Esophagus muscularis mucosa (tissue), 4 donors: ENCODE data around the gene FOXJ1. TPM values are rescaled to one million over a fixed set of nuclear protein-coding genes. Genes with fewer than 3 reads are reported as not detected.

Experiments
- DNase-seq: peaks from one replicate; pipeline ENCODE4 v3.0.0-alpha.2; 2017; ENCODE audit errors: extremely low spot score
- H3K27ac ChIP-seq, 4 donors: fragments of 200-600 bp; sonication (generic); replicated peaks in 1 of 4; 1 replicate in 3 of 4; 2 replicates in 1 of 4; pipeline ENCODE4 v1.5.1; 2016 to 2019; ENCODE audit warnings: mild to moderate bottlenecking in 1 of 4
- H3K27me3 ChIP-seq, 4 donors: fragments of 200-600 bp; sonication (generic); one replicate each; pipeline versions ENCODE4 v1.5.1 to v1.6.0; 2016 to 2019
- H3K36me3 ChIP-seq, 4 donors: fragments of 200-600 bp; sonication (generic); one replicate each; pipeline ENCODE4 v1.5.1; 2016 to 2019
- H3K4me1 ChIP-seq, 4 donors: fragments of 200-600 bp; sonication (generic); one replicate each; pipeline ENCODE4 v1.5.1; 2016 to 2019
- H3K4me3 ChIP-seq, 4 donors: fragments of 200-600 bp; sonication (generic); 1 replicate in 2 of 4; 2 replicates in 2 of 4; pipeline ENCODE4 v1.5.1; 2016 to 2019; ENCODE audit warnings: mild to moderate bottlenecking in 4 of 4, moderate library complexity in 1 of 4
- H3K9me3 ChIP-seq, 4 donors: fragments of 200-600 bp; sonication (generic); 1 replicate in 3 of 4; 2 replicates in 1 of 4; pipeline ENCODE4 v1.5.1; 2016 to 2019
- CTCF ChIP-seq, 3 experiments: fragments of 200-600 bp in 2 of 3; fragments of 450-650 bp in 1 of 3; sonication (generic) in 2 of 3; IDR thresholded peaks; one replicate each; pipeline ENCODE4 v1.5.1; 2017 to 2019; ENCODE audit warnings: antibody characterized with exemption in 3 of 3, mild to moderate bottlenecking in 2 of 3, moderate library complexity in 1 of 3
- EP300 ChIP-seq: sonication (generic); formaldehyde crosslinking; IDR thresholded peaks from one replicate; pipeline ENCODE4 v1.6.1; 2017; ENCODE audit warnings: antibody characterized with exemption
- POLR2A ChIP-seq: fragments of 450-650 bp; IDR thresholded peaks from one replicate; pipeline ENCODE4 v1.6.1; 2017; ENCODE audit warnings: antibody characterized with exemption, moderate library complexity, mild to moderate bottlenecking, low read depth
- POLR2AphosphoS5 ChIP-seq, 2 donors: sonication (generic); formaldehyde crosslinking; IDR thresholded peaks; one replicate each; pipeline ENCODE4 v1.6.1; 2017; ENCODE audit warnings: antibody characterized with exemption in 2 of 2
- WGBS: methylation state at CpG from one replicate; pipeline ENCODE4 v1.1.5; 2018; 5-methylcytosine and 5-hydroxymethylcytosine counted together
- intact Hi-C: fragments of 100-400 bp; cut with DNase I; formaldehyde crosslinking; loops from one replicate; pipeline ENCODE4 v1.15.1; 2023
- total RNA-seq, 4 donors: library from RNA; depleted of rRNA; stranded (reverse); fragments of >200 nt; gene quantifications; one replicate each; pipeline versions ENCODE4 v1.1.0 to v1.2.1, GENCODE V29; 2016

FOXJ1 gene
- total RNA-seq, 4 donors from 2014 or later: 0.32 TPM; not detected in 3

GRCh38 chr17:76104140-76104895 lies 36.7 kb downstream of the FOXJ1 start:
- no peak for DNase-seq
- H3K36me3 ChIP-seq: peaks cover 14 to 30% (median 27%) of the 10 kb centered on the region in 4 donors
- no peaks in the 10 kb centered on the region for H3K27me3 ChIP-seq
- peaks cover 18 to 31% (median 24%) of the 10 kb centered on the region in 4 donors for H3K4me1 ChIP-seq
- intact Hi-C loops: no loop called here
- TF ChIP-seq POLR2A: no peak
- no peak for TF ChIP-seq EP300
- TF ChIP-seq POLR2AphosphoS5 (IDR thresholded peaks at IDR 0.05): no peak
- no peak for TF ChIP-seq CTCF (IDR thresholded peaks at IDR 0.05)
- H3K27ac ChIP-seq: peak overlapping the region; percentile 79 to 85 (median 81)
- WGBS: 85% methylated on average over 28 of the region's 29 CpGs
- peak overlapping the region; percentile 67 to 90 (median 82) for H3K4me3 ChIP-seq
- H3K9me3 ChIP-seq: no peaks in the 10 kb centered on the region

GRCh38 chr17:76103274-76104139 lies 37.5 kb downstream of the FOXJ1 start, which contains the start of gene EXOC7:
Gene EXOC7, minus strand, starts transcription at chr17:76103787. Its CDS starts 95 bp downstream, at chr17:76103692.
- Histone ChIP-seq H3K27ac (peak within 1 kb of the TSS; percentile 79 to 85 (median 81)), H3K4me3 (peak within 1 kb of the TSS; percentile 67 to 90 (median 82)), H3K36me3 (peaks cover 14 to 34% (median 31%) of the 10 kb centered on the region in 4 donors), H3K9me3 (no peaks in the 10 kb centered on the region), H3K4me1 (peaks cover 18 to 31% (median 24%) of the 10 kb centered on the region in 4 donors), H3K27me3 (no peaks in the 10 kb centered on the region)
- intact Hi-C loops: no loop called here
- peak; percentile 95 for DNase-seq
- TF ChIP-seq POLR2A (no peak), POLR2AphosphoS5 (IDR thresholded peaks at IDR 0.05) (peak; percentile 77 to 94), EP300 (no peak), CTCF (IDR thresholded peaks at IDR 0.05) (peak in 1 of 3 experiments; percentile 30)
- WGBS: 6% methylated on average over 40 of the region's 55 CpGs

GRCh38 chr17:76102944-76103273 lies 38.1 kb downstream of the FOXJ1 start:
- peaks cover 16 to 40% (median 36%) of the 10 kb centered on the region in 4 donors for H3K36me3 ChIP-seq
- peaks cover 18 to 31% (median 24%) of the 10 kb centered on the region in 4 donors for H3K4me1 ChIP-seq
- 0% methylated on average over 4 of the region's 4 CpGs for WGBS
- TF ChIP-seq POLR2A: no peak
- no peaks in the 10 kb centered on the region for H3K27me3 ChIP-seq
- DNase-seq: no peak
- H3K4me3 ChIP-seq: peak overlapping the region; percentile 67 to 90 (median 82)
- H3K9me3 ChIP-seq: no peaks in the 10 kb centered on the region
- H3K27ac ChIP-seq: peak overlapping the region; percentile 79 to 85 (median 81)
- intact Hi-C loops: no loop called here

GRCh38 chr17:76097716-76098295 lies 43.2 kb downstream of the FOXJ1 start:
- DNase-seq: no peak
- intact Hi-C loops: no loop called here
- H3K27ac ChIP-seq: no peak overlapping the region
- H3K27me3 ChIP-seq: no peaks in the 10 kb centered on the region
- no peaks in the 10 kb centered on the region for H3K9me3 ChIP-seq
- peaks cover 8 to 18% (median 14%) of the 10 kb centered on the region in 4 donors for H3K4me1 ChIP-seq
- WGBS: 91% methylated on average over 19 of the region's 19 CpGs
- TF ChIP-seq POLR2A: no peak
- TF ChIP-seq POLR2AphosphoS5 (IDR thresholded peaks at IDR 0.05): no peak
- TF ChIP-seq CTCF (IDR thresholded peaks at IDR 0.05): no peak
- no peak for TF ChIP-seq EP300
- H3K4me3 ChIP-seq: no peak overlapping the region
- H3K36me3 ChIP-seq: peaks cover 61 to 91% (median 85%) of the 10 kb centered on the region in 4 donors
